ENCODE measurements around the gene PNPLA3.

The PNPLA3 gene

DNA sequence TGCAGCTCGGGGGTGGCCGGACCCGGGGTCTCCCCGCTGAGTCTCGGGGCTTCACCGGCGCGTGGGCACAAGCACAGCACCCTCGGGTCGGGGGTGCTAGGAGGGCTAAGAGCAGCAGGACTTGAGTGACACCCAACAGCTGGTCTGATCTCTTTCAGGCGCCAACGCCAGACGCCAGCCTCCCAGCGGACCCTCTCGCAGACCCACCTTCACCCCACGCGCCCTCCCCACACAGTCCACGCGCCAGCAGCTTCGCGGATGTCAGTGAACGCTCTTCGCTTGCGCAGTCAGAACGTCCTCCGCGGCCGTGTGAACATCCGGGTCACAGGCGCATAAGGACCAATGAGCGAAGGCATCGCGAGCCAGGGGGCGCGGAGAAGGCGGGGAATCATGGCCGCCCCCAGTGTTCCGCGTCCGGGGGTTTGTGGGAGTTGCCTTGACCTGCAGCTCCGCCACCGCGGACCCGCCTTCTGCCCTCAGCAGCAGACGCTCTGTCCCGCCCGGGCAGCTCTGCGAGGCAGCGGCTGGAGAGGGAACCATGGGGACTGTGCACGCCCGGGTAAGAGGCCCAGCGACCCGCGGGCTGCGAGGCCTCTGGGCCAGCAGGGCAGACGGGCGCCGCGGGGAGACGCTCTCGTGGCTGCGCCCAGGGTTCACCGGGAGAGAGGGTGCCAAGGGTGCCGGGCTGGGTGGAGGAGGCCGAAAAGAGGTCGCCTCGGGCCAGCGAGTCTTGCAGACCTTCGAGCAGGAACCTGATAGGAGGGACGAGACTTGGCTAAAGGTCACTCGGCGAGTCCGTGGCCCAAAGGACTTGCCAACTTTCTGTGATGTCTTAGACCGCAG lies 31.7 kb downstream of the PNPLA3 start, which contains the start of gene SAMM50:
SAMM50 (plus strand) TSS at position 403 of the 843 bp plus-strand sequence; CDS start at position 539, 136 bp downstream.
- Mint-ChIP-seq H3K36me3 (ENCODE audit: low read depth) (peaks cover 2% of the 10 kb centered on the region), H3K27ac (peak within 1 kb of the TSS; percentile 82), H3K4me1 (peaks cover 33% of the 10 kb centered on the region), H3K27me3 (no peaks in the 10 kb centered on the region), H3K4me3 (peak within 1 kb of the TSS; percentile 94), H3K9me3 (no peaks in the 10 kb centered on the region)
- peak; percentile 92 for DNase-seq
- ATAC-seq = peak; percentile 97

DNA sequence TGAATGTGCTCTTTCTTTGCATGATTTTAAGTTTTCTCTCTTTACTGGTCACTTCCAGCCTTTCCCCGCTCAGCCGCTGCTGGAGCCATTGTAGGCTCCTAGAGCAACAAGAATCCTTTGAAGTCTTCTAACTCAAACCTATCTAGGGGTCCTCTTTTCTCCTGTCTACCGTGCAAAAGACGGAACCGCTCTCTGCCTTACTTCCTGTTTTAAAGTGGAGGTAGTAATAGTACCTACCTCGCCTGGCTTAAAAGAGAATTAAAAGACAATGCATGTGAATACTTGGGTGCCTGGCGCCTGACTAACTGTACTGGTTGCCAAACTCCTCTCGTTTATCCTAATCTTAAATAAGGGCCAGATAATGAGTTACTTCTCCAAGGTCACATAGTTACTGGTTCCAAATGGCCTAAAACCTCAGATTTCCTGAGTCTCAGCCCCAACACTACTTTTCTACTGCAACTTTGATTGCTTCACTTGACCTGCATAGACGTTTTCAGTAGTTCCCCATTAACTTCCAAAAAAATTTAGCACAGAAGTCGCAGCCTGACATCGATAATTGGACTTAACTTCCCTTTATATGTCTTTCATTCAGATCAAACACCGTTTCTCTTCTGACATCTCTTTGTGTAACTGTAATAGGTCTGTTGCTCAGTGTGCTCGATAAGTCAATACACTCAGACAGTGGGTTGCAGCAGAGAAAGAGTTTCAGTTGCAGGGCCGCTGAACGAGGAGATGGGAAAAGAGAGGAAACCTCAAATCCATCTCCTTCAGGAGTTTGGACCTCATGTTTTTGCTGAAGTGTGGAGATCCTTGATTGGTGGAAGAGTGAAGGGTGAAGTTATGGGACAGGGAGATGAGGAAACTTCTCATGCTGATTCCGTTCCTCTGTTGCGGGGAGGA lies 32.5 kb downstream of the PNPLA3 start:
- Mint-ChIP-seq H3K4me1 (peaks cover 33% of the 10 kb centered on the region), H3K27ac (peak overlapping the region; percentile 82), H3K9me3 (no peaks in the 10 kb centered on the region), H3K36me3 (ENCODE audit: low read depth) (peaks cover 2% of the 10 kb centered on the region), H3K27me3 (no peaks in the 10 kb centered on the region), H3K4me3 (peak overlapping the region; percentile 94)
- DNase-seq = no peak
- ATAC-seq = no peak

DNA sequence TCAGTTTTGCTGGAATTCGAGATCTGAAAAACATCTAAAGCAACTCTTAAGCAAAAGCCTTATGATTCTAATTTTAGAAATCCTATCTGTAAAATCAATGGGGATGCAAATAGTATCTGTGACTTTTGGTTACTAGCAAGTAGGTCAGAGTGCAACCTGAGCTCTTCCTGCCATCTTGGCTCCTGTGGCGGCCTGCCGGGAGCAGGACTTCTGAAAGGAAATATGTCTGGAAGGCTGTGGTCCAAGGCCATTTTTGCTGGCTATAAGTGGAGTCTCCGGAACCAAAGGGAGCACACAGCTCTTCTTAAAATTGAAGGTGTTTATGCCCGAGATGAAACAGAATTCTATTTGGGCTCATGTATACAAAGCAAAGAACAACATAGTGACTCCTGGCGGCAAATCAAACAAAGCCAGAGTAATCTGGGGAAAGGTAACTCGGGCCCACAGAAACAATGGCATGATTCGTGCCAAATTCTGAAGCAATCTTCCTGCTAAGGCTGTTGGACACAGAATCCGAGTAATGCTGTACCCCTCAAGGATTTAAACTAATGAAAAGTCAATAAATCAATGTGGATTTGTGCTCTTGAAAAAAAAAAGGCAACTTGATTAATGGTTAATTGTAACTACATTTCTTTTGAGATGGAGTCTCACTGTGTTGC lies 33.3 kb downstream of the PNPLA3 start:
- Mint-ChIP-seq H3K36me3 (ENCODE audit: low read depth) (peaks cover 2% of the 10 kb centered on the region), H3K27ac (no peak overlapping the region), H3K4me1 (peaks cover 33% of the 10 kb centered on the region), H3K9me3 (no peaks in the 10 kb centered on the region), H3K4me3 (peak overlapping the region; percentile 94), H3K27me3 (no peaks in the 10 kb centered on the region)
- ATAC-seq (no peak), DNase-seq (no peak)

DNA sequence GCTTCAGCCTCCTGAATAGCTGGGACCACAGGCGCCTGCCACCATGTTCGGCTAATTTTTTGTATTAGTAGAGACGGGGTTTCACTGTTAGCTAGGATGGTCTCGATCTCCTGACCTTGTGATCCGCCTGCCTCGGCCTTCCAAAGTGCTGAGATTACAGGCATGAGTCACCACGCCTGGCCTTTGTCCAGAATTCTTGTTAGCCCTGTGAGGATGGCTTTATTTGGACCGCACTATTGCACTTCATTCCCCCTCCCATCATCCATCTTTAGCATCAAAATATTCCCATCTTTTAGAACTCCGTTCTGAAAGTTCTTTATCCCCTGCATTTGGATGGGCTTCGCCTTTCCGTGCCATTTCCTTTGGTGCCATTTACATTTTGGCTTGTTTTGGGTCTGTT lies 34.3 kb downstream of the PNPLA3 start:
- H3K4me3 Mint-ChIP-seq = no peak overlapping the region
- H3K9me3 Mint-ChIP-seq = no peaks in the 10 kb centered on the region
- no peak for ATAC-seq
- H3K36me3 Mint-ChIP-seq (ENCODE audit: low read depth) = peaks cover 2% of the 10 kb centered on the region
- H3K4me1 Mint-ChIP-seq = peaks cover 33% of the 10 kb centered on the region
- no peak for DNase-seq
- no peak overlapping the region for H3K27ac Mint-ChIP-seq
- no peaks in the 10 kb centered on the region for H3K27me3 Mint-ChIP-seq

DNA sequence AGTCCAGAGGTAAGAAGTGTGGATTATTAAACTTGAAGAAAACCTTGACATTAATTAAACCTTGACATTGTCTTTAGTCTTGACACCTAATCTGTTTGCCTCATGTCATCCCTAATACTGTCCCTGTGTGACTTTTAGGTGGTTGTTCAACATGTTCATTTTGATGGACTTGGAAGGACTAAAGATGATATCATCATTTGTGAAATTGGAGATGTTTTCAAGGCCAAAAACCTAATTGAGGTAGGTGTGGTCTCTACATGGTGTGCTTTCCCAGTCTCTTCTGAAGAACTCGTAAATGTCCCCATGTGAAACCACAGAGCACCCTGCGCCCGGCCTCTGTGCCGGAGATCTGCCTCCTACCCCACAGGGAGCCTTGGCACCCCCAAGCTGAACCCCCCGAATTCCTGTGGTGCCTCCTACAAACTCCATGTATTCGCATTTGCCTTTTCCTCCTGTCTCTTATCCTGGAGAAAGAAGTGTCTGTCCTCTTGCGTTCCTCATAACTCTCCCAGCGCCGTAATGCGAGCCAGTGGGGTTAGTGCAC lies 40.8 kb downstream of the PNPLA3 start:
- Mint-ChIP-seq H3K9me3 (no peaks in the 10 kb centered on the region), H3K36me3 (ENCODE audit: low read depth) (peaks cover 37% of the 10 kb centered on the region), H3K27me3 (no peaks in the 10 kb centered on the region), H3K4me1 (no peaks in the 10 kb centered on the region), H3K4me3 (no peak overlapping the region), H3K27ac (no peak overlapping the region)
- DNase-seq (no peak), ATAC-seq (no peak)

DNA sequence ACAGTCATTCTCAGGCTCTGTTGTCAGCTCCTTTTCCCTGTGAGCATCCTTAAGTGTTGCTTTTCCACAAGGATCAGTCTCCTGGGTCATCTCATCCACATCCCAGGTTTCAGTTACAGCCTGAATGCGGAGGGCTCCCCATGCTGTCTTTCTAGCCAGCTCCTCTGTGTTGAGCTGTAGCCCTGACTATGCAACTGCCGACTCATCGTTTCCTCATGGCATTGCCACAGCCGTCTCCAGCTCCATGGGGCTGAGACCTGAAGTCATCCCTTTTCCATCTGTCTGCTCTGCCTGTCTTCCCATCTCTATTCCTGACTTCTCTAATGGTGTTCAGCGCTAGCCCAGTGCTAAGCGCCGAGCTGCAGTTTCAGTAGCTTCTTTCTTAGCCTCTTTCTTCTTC lies 43.5 kb downstream of the PNPLA3 start:
- H3K27ac Mint-ChIP-seq = no peak overlapping the region
- ATAC-seq (no peak), DNase-seq (no peak)
- no peak overlapping the region for H3K4me3 Mint-ChIP-seq
- no peaks in the 10 kb centered on the region for H3K9me3 Mint-ChIP-seq
- H3K4me1 Mint-ChIP-seq = no peaks in the 10 kb centered on the region
- H3K36me3 Mint-ChIP-seq (ENCODE audit: low read depth) = peaks cover 43% of the 10 kb centered on the region
- H3K27me3 Mint-ChIP-seq = no peaks in the 10 kb centered on the region

DNA sequence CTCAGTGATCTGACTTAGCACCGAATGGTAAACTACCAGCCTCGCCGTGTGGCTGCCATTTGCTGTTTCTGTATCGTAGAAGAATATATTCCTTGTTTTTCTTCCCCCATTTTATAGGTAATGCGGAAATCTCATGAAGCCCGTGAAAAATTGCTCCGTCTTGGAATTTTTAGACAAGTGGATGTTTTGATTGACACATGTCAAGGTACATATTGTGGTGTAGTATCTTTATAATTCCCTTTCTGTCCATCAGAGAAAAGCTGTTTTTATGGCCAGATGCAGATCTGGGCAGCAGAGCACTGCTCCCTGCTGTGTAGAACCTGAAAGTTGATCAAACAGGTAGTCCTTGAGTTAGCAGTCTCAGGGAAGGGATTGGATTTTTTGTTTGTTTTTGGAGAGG lies 45.0 kb downstream of the PNPLA3 start:
- Mint-ChIP-seq H3K9me3 (no peaks in the 10 kb centered on the region), H3K27me3 (no peaks in the 10 kb centered on the region), H3K4me3 (no peak overlapping the region), H3K36me3 (ENCODE audit: low read depth) (peaks cover 44% of the 10 kb centered on the region), H3K4me1 (no peaks in the 10 kb centered on the region), H3K27ac (no peak overlapping the region)
- no peak for DNase-seq
- ATAC-seq = no peak

DNA sequence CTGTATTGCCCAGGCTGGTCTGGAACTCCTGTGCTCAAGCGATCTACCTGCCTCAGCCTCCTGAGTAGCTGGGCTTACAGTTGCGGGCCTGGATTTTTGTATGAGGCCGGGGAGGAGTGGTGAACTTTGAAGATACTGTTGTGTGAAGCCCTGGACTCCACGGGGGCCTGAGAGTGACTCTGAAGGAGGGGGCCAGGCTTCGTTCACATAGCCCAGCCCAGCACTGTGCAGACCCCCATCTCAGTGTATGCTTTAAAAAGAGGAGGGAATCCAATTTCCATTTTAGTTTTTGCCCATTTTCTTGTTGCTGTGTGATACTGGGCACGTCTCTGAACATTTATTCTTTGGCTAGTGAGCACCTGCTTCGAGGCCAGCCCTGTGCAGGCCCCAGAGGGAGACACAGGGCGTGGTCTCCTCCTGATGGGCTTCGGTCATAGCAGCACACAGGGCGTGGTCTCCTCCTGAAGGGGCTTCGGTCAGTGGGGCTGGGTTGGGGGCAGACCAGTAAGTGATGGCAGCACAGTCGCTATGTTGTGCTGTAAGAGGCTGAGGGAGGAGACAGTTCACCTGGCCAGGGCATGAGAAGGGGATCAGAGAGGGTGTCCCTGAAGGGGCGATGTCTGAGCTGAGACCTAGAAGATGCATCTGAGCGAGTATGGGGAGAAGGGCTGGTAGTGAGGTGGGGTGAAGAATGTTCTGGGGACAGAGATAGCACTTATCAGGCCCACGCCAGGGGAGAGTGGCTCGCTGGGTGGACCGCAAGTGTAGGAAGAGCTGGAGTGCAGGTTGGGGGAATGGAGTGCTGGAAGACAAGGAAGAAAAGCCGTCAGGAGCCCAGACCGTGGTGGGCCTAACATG lies 45.6 kb downstream of the PNPLA3 start:
- Mint-ChIP-seq H3K36me3 (ENCODE audit: low read depth) (peaks cover 46% of the 10 kb centered on the region), H3K27me3 (no peaks in the 10 kb centered on the region), H3K4me3 (no peak overlapping the region), H3K4me1 (no peaks in the 10 kb centered on the region), H3K27ac (no peak overlapping the region), H3K9me3 (no peaks in the 10 kb centered on the region)
- ATAC-seq (no peak), DNase-seq (no peak)

GRCh38 chr22:43969989-43970755 lies 46.6 kb downstream of the PNPLA3 start:
- Mint-ChIP-seq H3K27ac (no peak overlapping the region), H3K4me1 (no peaks in the 10 kb centered on the region), H3K9me3 (no peaks in the 10 kb centered on the region), H3K4me3 (no peak overlapping the region), H3K27me3 (no peaks in the 10 kb centered on the region), H3K36me3 (ENCODE audit: low read depth) (peaks cover 44% of the 10 kb centered on the region)
- ATAC-seq = no peak
- no peak for DNase-seq

DNA sequence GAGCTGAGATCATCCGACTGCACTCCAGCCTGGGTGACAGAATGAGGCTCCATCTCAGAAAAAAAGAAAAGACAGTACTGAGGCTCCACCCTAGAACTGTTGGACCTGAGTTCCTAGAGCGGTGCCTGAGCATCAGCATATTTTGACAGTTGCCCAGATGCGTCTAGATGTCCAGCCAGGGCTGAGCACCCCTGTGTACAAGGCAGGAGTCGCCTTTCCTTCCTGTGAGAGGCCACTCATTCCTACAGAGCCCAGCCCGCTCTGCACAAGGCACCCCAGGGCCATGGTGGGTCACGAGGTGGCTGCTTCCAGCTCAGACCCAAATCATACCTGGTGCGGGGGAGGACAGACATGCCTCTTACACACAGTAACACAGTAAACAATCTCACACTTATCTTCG lies 47.5 kb downstream of the PNPLA3 start:
- no peaks in the 10 kb centered on the region for H3K9me3 Mint-ChIP-seq
- H3K27ac Mint-ChIP-seq = no peak overlapping the region
- no peaks in the 10 kb centered on the region for H3K4me1 Mint-ChIP-seq
- no peak overlapping the region for H3K4me3 Mint-ChIP-seq
- peaks cover 47% of the 10 kb centered on the region for H3K36me3 Mint-ChIP-seq (ENCODE audit: low read depth)
- no peak for ATAC-seq
- no peaks in the 10 kb centered on the region for H3K27me3 Mint-ChIP-seq
- DNase-seq = no peak

DNA sequence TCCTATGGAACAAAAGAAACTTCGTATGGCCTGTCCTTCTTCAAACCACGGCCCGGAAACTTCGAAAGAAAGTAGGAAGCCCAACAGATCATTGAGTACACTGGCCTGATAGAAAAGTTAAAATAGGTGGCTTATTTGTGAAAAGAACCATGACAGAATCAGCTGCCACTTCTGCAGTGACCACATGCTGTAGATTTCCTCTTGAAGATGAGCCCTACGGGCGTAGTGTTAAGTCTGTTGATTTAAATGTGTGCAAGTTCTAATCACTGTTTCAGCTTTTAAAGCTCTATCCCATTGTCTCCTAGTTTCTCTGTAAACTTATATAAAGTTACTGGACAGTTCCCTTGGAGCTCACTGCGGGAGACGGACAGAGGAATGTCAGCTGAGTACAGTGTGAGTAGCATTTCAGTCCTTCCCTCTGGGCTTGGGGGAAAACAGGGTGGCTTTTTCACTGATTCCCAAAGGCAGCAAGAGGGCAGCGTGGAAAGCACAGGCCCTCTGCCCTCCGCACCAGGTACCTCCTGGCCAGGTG lies 49.4 kb downstream of the PNPLA3 start:
- DNase-seq (no peak), ATAC-seq (no peak)
- Mint-ChIP-seq H3K27me3 (no peaks in the 10 kb centered on the region), H3K4me3 (no peak overlapping the region), H3K9me3 (no peaks in the 10 kb centered on the region), H3K4me1 (no peaks in the 10 kb centered on the region), H3K27ac (no peak overlapping the region), H3K36me3 (ENCODE audit: low read depth) (peaks cover 43% of the 10 kb centered on the region)

DNA sequence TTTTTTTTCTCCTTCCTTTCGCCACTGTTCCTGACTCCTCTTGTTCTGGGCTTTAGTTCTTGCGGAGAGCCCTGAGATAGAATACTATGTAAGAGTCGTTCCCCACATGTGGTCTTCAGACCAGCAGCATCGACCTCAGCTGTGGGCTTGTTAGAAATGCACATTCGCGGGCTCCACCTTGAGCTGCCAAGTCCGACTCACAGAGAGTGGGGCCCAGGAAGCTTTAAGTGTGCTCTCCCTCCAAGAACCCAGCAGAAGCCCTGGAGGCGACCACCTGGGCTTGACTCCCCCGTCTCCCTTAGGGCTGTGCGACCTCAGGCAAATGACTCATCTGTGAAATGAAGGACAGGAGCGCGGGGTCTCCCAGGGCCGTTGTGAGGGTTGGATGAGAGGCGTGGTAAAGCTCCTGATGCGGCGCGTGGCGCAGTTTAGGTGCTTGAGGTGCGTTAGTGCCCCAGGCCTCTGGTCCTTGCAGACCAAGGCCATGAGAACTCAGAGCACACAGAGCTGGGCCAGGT lies 50.5 kb downstream of the PNPLA3 start:
- Mint-ChIP-seq H3K27me3 (no peaks in the 10 kb centered on the region), H3K4me1 (no peaks in the 10 kb centered on the region), H3K9me3 (no peaks in the 10 kb centered on the region), H3K36me3 (ENCODE audit: low read depth) (peaks cover 37% of the 10 kb centered on the region), H3K4me3 (no peak overlapping the region), H3K27ac (no peak overlapping the region)
- no peak for DNase-seq
- no peak for ATAC-seq

GRCh38 chr22:43975041-43975440 lies 51.4 kb downstream of the PNPLA3 start:
- Mint-ChIP-seq H3K27me3 (no peaks in the 10 kb centered on the region), H3K9me3 (no peaks in the 10 kb centered on the region), H3K27ac (no peak overlapping the region), H3K4me3 (no peak overlapping the region), H3K36me3 (ENCODE audit: low read depth) (peaks cover 40% of the 10 kb centered on the region), H3K4me1 (no peaks in the 10 kb centered on the region)
- no peak for DNase-seq
- no peak for ATAC-seq
